Measurements from ENCODE around the gene PLEKHM3. TPM values are rescaled to one million over a fixed set of nuclear protein-coding genes. Genes with fewer than 3 reads are reported as not detected.
A peak's percentile ranks its signal among the peaks of the same experiment; 100 is the strongest.

Gene PLEKHM3
- total and polyA plus RNA-seq, 2 experiments from 2014 or later, result 3.9 to 8.8 TPM

DNA sequence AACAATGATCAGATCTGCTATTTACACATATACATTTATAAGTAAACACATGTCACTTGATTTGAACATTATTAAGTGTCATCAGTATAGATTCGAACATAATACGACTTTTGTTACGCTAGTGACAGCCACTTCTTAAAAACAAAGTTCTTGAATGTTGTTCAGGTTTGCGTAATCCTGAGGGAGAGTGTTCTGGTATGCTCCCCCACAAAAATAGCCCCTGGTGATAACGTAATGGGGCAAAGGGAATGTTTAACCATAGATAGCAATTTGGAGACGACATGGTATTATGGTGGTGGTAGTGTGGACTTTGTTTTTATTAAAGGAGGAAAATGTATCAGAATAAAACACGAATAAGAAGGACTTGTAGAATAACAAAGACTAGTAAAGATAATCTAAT is 90.6 kb downstream of the PLEKHM3 start:
- Histone ChIP-seq H4K20me1 (replicated peaks; ENCODE audit: insufficient read depth) (no peaks in the 10 kb centered on the region), H3K27me3 (ENCODE audit: insufficient read depth) (no peaks in the 10 kb centered on the region), H2AFZ (no peak overlapping the region), H3K79me2 (replicated peaks; ENCODE audit: insufficient read depth) (no peaks in the 10 kb centered on the region), H3K4me3 (no peak overlapping the region), H3K36me3 (ENCODE audit: insufficient read depth) (no peaks in the 10 kb centered on the region; the same call in 1 of the 2 replicates), H3K4me1 (ENCODE audit: insufficient read depth) (peaks cover 34% of the 10 kb centered on the region), H3K27ac (ENCODE audit: low read depth) (no peak overlapping the region), H3K9me2 (ENCODE audit: insufficient read depth) (no peaks in the 10 kb centered on the region), H3K4me2 (0 out of 2 replicates have a peak overlapping the region, but pooled peaks have one; percentile 15), H3F3A (replicated peaks; ENCODE audit: low read depth) (no peaks in the 10 kb centered on the region; the same call in 1 of the 2 replicates)
- TF ChIP-seq ZNF331 (CRISPR knock-in tag; IDR thresholded peaks at IDR 0.05; ENCODE audit: low read depth) (no peak), JUNB (IDR thresholded peaks at IDR 0.05; ENCODE audit: unreplicated experiment) (no peak), ZNF114 (CRISPR knock-in tag; IDR thresholded peaks at IDR 0.05) (no peak), POLR2AphosphoS5 (IDR thresholded peaks at IDR 0.05; ENCODE audit: low read depth) (no peak), CREB1 (CRISPR knock-in tag; IDR thresholded peaks at IDR 0.05; ENCODE audit: low read depth) (no peak), STAT1 (IDR thresholded peaks at IDR 0.05; ENCODE audit: unreplicated experiment) (no peak), EZH2phosphoT487 (IDR thresholded peaks at IDR 0.05; ENCODE audit: unreplicated experiment) (no peak), NANOG (IDR thresholded peaks at IDR 0.05; ENCODE audit: borderline replicate concordance) (no peak), ETS1 (IDR thresholded peaks at IDR 0.05) (no peak), EZH2 (IDR thresholded peaks at IDR 0.05; ENCODE audit: low read depth, unreplicated experiment) (no peak), CTCF (conservative IDR thresholded peaks at IDR 0.05; ENCODE audit: low read depth in 2 of 2) (no peak)
- TF ChIP-seq, protein P1, sequence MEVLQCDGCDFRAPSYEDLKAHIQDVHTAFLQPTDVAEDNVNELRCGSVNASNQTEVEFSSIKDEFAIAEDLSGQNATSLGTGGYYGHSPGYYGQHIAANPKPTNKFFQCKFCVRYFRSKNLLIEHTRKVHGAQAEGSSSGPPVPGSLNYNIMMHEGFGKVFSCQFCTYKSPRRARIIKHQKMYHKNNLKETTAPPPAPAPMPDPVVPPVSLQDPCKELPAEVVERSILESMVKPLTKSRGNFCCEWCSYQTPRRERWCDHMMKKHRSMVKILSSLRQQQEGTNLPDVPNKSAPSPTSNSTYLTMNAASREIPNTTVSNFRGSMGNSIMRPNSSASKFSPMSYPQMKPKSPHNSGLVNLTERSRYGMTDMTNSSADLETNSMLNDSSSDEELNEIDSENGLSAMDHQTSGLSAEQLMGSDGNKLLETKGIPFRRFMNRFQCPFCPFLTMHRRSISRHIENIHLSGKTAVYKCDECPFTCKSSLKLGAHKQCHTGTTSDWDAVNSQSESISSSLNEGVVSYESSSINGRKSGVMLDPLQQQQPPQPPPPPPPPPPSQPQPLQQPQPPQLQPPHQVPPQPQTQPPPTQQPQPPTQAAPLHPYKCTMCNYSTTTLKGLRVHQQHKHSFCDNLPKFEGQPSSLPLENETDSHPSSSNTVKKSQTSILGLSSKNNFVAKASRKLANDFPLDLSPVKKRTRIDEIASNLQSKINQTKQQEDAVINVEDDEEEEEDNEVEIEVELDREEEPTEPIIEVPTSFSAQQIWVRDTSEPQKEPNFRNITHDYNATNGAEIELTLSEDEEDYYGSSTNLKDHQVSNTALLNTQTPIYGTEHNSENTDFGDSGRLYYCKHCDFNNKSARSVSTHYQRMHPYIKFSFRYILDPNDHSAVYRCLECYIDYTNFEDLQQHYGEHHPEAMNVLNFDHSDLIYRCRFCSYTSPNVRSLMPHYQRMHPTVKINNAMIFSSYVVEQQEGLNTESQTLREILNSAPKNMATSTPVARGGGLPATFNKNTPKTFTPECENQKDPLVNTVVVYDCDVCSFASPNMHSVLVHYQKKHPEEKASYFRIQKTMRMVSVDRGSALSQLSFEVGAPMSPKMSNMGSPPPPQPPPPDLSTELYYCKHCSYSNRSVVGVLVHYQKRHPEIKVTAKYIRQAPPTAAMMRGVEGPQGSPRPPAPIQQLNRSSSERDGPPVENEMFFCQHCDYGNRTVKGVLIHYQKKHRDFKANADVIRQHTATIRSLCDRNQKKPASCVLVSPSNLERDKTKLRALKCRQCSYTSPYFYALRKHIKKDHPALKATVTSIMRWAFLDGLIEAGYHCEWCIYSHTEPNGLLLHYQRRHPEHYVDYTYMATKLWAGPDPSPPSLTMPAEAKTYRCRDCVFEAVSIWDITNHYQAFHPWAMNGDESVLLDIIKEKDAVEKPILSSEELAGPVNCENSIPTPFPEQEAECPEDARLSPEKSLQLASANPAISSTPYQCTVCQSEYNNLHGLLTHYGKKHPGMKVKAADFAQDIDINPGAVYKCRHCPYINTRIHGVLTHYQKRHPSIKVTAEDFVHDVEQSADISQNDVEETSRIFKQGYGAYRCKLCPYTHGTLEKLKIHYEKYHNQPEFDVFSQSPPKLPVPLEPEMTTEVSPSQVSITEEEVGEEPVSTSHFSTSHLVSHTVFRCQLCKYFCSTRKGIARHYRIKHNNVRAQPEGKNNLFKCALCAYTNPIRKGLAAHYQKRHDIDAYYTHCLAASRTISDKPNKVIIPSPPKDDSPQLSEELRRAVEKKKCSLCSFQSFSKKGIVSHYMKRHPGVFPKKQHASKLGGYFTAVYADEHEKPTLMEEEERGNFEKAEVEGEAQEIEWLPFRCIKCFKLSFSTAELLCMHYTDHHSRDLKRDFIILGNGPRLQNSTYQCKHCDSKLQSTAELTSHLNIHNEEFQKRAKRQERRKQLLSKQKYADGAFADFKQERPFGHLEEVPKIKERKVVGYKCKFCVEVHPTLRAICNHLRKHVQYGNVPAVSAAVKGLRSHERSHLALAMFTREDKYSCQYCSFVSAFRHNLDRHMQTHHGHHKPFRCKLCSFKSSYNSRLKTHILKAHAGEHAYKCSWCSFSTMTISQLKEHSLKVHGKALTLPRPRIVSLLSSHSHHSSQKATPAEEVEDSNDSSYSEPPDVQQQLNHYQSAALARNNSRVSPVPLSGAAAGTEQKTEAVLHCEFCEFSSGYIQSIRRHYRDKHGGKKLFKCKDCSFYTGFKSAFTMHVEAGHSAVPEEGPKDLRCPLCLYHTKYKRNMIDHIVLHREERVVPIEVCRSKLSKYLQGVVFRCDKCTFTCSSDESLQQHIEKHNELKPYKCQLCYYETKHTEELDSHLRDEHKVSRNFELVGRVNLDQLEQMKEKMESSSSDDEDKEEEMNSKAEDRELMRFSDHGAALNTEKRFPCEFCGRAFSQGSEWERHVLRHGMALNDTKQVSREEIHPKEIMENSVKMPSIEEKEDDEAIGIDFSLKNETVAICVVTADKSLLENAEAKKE (CRISPR knock-in tag; IDR thresholded peaks at IDR 0.05), result no peak
- TF ChIP-seq, protein P2, sequence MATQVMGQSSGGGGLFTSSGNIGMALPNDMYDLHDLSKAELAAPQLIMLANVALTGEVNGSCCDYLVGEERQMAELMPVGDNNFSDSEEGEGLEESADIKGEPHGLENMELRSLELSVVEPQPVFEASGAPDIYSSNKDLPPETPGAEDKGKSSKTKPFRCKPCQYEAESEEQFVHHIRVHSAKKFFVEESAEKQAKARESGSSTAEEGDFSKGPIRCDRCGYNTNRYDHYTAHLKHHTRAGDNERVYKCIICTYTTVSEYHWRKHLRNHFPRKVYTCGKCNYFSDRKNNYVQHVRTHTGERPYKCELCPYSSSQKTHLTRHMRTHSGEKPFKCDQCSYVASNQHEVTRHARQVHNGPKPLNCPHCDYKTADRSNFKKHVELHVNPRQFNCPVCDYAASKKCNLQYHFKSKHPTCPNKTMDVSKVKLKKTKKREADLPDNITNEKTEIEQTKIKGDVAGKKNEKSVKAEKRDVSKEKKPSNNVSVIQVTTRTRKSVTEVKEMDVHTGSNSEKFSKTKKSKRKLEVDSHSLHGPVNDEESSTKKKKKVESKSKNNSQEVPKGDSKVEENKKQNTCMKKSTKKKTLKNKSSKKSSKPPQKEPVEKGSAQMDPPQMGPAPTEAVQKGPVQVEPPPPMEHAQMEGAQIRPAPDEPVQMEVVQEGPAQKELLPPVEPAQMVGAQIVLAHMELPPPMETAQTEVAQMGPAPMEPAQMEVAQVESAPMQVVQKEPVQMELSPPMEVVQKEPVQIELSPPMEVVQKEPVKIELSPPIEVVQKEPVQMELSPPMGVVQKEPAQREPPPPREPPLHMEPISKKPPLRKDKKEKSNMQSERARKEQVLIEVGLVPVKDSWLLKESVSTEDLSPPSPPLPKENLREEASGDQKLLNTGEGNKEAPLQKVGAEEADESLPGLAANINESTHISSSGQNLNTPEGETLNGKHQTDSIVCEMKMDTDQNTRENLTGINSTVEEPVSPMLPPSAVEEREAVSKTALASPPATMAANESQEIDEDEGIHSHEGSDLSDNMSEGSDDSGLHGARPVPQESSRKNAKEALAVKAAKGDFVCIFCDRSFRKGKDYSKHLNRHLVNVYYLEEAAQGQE (IDR thresholded peaks at IDR 0.05; ENCODE audit: unreplicated experiment), result no peak
- ATAC-seq (no peak), DNase-seq (ENCODE audit: low spot score) (no peak)
- H3K27me3 Mint-ChIP-seq (ENCODE audit: insufficient read depth, low read depth, poor library complexity), result peaks cover 8% of the 10 kb centered on the region
- no peak overlapping the region for H3K4me3 Mint-ChIP-seq
- H3K27ac Mint-ChIP-seq, result no peak overlapping the region
- no peaks in the 10 kb centered on the region for H3K36me3 Mint-ChIP-seq (ENCODE audit: low read depth)
- H3K9me3 Mint-ChIP-seq, result no peaks in the 10 kb centered on the region
- H3K4me1 Mint-ChIP-seq, result peaks cover 48% of the 10 kb centered on the region

All from GM23338 (cell line).